C4-2B (cell line): ENCODE results near the gene FNIP2.

Experiments used
- CTCF ChIP-seq: fragments of 450-650 bp; conservative IDR thresholded peaks from 2 replicates; pipeline ENCODE4 v1.5.1; 2017; ENCODE audit warnings: mild to moderate bottlenecking
- ZFX ChIP-seq: fragments of 450-650 bp; IDR thresholded peaks from 2 replicates; pipeline ENCODE4 v1.6.1; 2017

DNA sequence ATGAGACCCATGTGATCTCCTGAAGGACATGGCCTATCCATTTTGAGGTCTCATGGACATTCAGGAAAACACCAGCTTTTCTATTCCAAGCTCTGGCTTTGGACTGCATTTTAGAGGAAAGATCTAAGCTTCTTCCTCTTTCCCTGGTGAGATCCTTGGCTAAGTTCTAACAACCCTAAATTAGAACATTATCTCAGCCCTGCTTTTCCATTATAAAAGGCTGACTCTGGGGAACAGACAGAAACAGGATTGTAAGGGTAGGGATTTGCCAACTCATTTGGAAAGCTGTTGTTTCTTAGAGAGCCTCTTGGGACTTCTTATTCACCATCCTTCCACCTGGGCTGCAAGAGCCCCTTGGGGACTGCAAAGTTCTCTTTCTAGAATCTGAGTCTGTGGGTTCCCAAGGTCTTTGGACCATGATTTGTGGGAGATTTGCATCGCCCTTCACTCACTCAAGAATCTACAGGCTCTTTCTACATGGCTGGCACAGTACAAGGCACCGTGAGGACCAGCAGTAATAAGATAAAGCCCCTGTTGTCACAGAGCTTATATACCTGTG is 146.9 kb downstream of the FNIP2 start:
- TF ChIP-seq CTCF (no peak), ZFX (no peak)
